Neutrophil (primary cell): ENCODE results near the gene HIVEP3.

Experiments used
- H3K27ac ChIP-seq: fragments of 200-600 bp; sonication (generic); 2 replicates; pipeline ENCODE4 v1.5.1; 2016; ENCODE audit warnings: mild to moderate bottlenecking, moderate library complexity
- H3K27me3 ChIP-seq: fragments of 200-600 bp; sonication (generic); 2 replicates; pipeline ENCODE4 v1.6.0; 2016; ENCODE audit warnings: mild to moderate bottlenecking
- H3K36me3 ChIP-seq: fragments of 200-600 bp; sonication (generic); 2 replicates; pipeline ENCODE4 v1.5.1; 2017
- H3K4me1 ChIP-seq, 2 experiments: fragments of 200-600 bp in 1 of 2; sonication (generic) in 1 of 2; 1 replicate in 1 of 2; 2 replicates in 1 of 2; pipeline versions ENCODE4 v1.5.1 to v1.6.1; 2013 to 2016; ENCODE audit warnings: low read depth in 1 of 2, low read length in 1 of 2, mild to moderate bottlenecking in 1 of 2, moderate library complexity in 1 of 2; ENCODE audit not compliant: control insufficient read depth in 1 of 2, insufficient read depth in 1 of 2
- H3K4me3 ChIP-seq, 2 experiments: fragments of 200-600 bp in 1 of 2; sonication (generic) in 1 of 2; 1 replicate in 1 of 2; 2 replicates in 1 of 2; pipeline ENCODE4 v1.5.1; 2013 to 2016; ENCODE audit warnings: low read depth in 1 of 2, low read length in 1 of 2, mild to moderate bottlenecking in 1 of 2, moderate library complexity in 1 of 2
- H3K9me3 ChIP-seq: fragments of 200-600 bp; sonication (generic); 2 replicates; pipeline ENCODE4 v1.5.1; 2016
- CTCF ChIP-seq: fragments of 200-600 bp; sonication (generic); IDR thresholded peaks from 2 replicates; pipeline ENCODE4 v1.5.1; 2016; ENCODE audit warnings: antibody characterized with exemption

HIVEP3 gene

DNA sequence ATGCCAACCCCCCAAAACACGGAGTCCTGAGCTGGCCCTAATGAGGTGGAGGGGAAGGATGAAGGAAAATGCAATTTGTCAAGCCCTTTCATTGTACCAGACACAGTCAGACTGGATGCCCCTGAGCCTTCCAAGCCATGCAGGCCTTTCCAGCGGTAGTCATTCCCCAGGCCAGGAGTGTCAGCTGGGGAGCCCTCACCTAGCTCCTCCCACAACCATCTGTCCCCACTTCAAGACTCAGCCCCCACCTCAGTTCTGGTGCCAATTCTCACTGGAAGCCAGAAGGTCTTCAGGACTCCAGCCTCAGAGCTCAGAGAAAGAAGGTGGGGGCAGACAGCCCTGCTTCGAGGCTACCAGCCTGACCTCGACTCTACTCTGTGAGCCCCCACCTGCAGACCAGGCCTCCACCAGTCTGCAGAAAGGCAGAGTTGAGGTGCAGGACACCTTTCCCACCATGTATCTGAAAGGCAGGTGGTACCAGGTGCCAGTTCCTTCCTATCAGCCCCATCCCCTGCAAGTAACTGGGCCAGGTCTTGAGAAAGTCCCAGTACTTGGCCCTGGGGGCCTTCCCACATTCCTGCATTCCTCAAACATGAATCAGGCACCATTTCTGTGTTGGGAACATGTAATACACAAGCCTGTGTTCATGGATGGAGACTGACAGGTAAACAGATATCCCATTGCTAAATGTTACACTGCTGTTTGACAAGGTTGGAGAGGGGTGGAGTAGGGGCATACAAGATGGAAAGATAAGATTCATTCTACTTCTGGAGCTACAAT lies 253.7 kb downstream of the HIVEP3 start:
- Histone ChIP-seq H3K27ac (no peak overlapping the region), H3K27me3 (peaks cover 43% of the 10 kb centered on the region), H3K4me1 (peaks cover 8 to 14% of the 10 kb centered on the region in 2 experiments), H3K4me3 (no peak overlapping the region), H3K9me3 (no peaks in the 10 kb centered on the region), H3K36me3 (no peaks in the 10 kb centered on the region)
- no peak for TF ChIP-seq CTCF

DNA sequence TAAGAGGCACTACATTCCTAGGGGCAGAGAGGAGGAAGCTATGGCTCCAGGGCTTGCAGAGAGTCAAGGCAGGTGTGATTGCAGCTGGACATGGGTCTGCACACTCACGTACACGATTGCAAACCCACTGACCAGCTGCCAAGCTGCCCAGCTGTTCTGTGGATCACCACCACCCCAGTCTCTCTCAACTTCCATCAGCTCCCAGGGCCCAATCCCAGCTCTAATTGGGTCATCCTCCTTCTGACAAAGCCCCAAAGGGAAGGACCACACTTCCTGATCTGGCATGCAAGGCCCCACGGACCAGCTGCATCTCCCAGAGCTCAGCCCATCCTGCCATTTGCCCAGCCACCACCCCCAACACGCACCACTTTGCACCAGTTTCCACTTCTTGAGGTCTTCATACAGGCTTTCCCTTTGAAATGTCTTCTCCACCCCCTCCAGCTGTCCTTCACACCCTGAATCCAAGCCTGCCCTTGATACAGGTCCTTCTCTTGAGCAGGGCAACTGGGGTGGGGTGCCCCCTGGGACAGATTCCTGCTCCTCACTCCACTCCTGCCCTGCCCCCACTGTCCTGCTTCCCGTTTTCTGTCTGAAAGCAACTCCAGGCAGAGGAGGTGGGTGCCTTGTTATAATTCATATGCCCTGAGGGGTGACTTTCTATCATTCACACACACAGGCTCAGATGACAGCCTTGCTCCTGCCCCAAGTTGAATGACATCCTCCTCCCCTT lies 254.9 kb downstream of the HIVEP3 start:
- no peaks in the 10 kb centered on the region for H3K36me3 ChIP-seq
- peaks cover 8 to 16% of the 10 kb centered on the region in 2 experiments for H3K4me1 ChIP-seq
- no peak overlapping the region for H3K27ac ChIP-seq
- H3K9me3 ChIP-seq = no peaks in the 10 kb centered on the region
- TF ChIP-seq CTCF = no peak
- peaks cover 55% of the 10 kb centered on the region for H3K27me3 ChIP-seq
- H3K4me3 ChIP-seq = no peak overlapping the region

DNA sequence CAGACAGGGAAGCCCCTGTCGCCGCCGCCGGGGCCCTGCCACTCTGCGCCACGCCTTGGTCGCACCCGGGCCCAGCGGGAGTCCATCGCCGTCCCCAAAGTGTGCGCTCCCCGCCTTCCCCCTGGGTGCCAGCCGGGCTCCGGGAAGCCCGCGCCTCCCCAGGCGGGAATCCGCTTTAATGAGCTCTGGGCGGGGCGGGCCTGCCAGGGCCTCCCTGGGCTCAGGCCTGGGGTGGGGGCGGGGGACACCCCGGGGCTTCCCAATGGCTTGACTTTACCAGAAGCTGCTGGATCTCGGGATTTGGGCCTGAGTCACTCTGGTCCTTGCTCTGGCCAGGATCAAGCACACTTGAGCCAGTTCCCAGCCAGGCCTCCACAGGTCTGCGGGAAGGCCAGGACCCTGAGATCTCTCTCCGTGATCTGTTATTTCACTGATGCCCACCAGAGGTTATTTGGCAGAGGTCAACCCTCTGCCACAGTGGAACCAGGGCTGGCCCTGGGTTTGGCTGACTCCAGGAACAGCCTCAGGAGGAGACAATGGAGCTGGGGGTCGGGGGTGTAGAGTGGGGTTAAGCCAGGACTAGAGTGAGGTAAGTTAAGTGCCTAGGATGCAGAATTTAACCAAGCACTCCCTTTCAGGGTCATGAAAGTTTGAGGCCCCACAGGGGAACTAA lies 255.8 kb downstream of the HIVEP3 start:
- Histone ChIP-seq H3K27ac (no peak overlapping the region), H3K4me1 (peaks cover 16 to 26% of the 10 kb centered on the region in 2 experiments)

GRCh38 chr1:41662061-41662764 lies 256.5 kb downstream of the HIVEP3 start:
- Histone ChIP-seq H3K4me3 (peak overlapping the region; percentile 53 to 56), H3K27me3 (peaks cover 55% of the 10 kb centered on the region), H3K27ac (no peak overlapping the region), H3K36me3 (no peaks in the 10 kb centered on the region), H3K4me1 (peaks cover 18 to 26% of the 10 kb centered on the region in 2 experiments), H3K9me3 (no peaks in the 10 kb centered on the region)
- no peak for TF ChIP-seq CTCF

More for the DNA sequence above, 255.8 kb downstream of the HIVEP3 start:
- Histone ChIP-seq H3K36me3 (no peaks in the 10 kb centered on the region), H3K4me3 (no peak overlapping the region), H3K9me3 (no peaks in the 10 kb centered on the region), H3K27me3 (peaks cover 55% of the 10 kb centered on the region)
- no peak for TF ChIP-seq CTCF

GRCh38 chr1:41661428-41662060 lies 257.2 kb downstream of the HIVEP3 start:
- H3K9me3 ChIP-seq = no peaks in the 10 kb centered on the region
- H3K4me3 ChIP-seq = peak overlapping the region; percentile 53 to 56
- TF ChIP-seq CTCF = no peak
- no peaks in the 10 kb centered on the region for H3K36me3 ChIP-seq
- H3K27me3 ChIP-seq = peaks cover 55% of the 10 kb centered on the region
- H3K27ac ChIP-seq = no peak overlapping the region
- H3K4me1 ChIP-seq = peaks cover 18 to 26% of the 10 kb centered on the region in 2 experiments
